HG02981 (cell line): Measurements from ENCODE around the gene CLPSL1.

Experiments
- ATAC-seq: cut with Tn5 transposase; IDR thresholded peaks from one replicate; pipeline ENCODE4 v1.9.1; 2021; ENCODE audit warnings: mild to moderate bottlenecking, moderate library complexity; ENCODE audit not compliant: unreplicated experiment

Gene CLPSL1

GRCh38 chr6:35757456-35758123 lies 23.2 kb upstream of the CLPSL1 start:
- ATAC-seq, result no peak

GRCh38 chr6:35759426-35759825 lies 21.4 kb upstream of the CLPSL1 start:
- ATAC-seq, result no peak

- no peak for ATAC-seq
These were observed 15.1 kb upstream of the CLPSL1 start for GRCh38 chr6:35765739-35766138.

GRCh38 chr6:35769211-35769610 lies 11.6 kb upstream of the CLPSL1 start:
- no peak for ATAC-seq

- ATAC-seq, result no peak
These were observed 9.5 kb upstream of the CLPSL1 start for GRCh38 chr6:35771343-35771627.

- ATAC-seq, result no peak
These were observed 6.6 kb upstream of the CLPSL1 start for GRCh38 chr6:35774116-35774794.

- ATAC-seq, result no peak
These were observed 5.8 kb upstream of the CLPSL1 start for GRCh38 chr6:35775031-35775430.

GRCh38 chr6:35776364-35777215 lies 4.2 kb upstream of the CLPSL1 start, which contains the start of gene CLPSL2:
Gene CLPSL2 (plus strand): TSS chr6:35776598. CDS start chr6:35776619, 21 bp downstream.
- no peak for ATAC-seq

- ATAC-seq, result no peak
These were observed 3.3 kb upstream of the CLPSL1 start for GRCh38 chr6:35777356-35778102.

GRCh38 chr6:35778437-35778836 lies 2.4 kb upstream of the CLPSL1 start:
- ATAC-seq, result no peak

GRCh38 chr6:35781290-35781689 lies 471 bp downstream of the CLPSL1 start:
- no peak for ATAC-seq

GRCh38 chr6:35782424-35782823 lies 1.6 kb downstream of the CLPSL1 start:
- no peak for ATAC-seq

GRCh38 chr6:35784200-35784599 lies 3.4 kb downstream of the CLPSL1 start:
- ATAC-seq, result no peak

- no peak for ATAC-seq
These were observed 5.5 kb downstream of the CLPSL1 start for GRCh38 chr6:35786272-35786671.

- ATAC-seq, result no peak
These were observed 6.0 kb downstream of the CLPSL1 start for GRCh38 chr6:35786810-35787209.

- no peak for ATAC-seq
These were observed 6.7 kb downstream of the CLPSL1 start for GRCh38 chr6:35787266-35788218.

GRCh38 chr6:35788423-35788982 lies 7.7 kb downstream of the CLPSL1 start:
- no peak for ATAC-seq

GRCh38 chr6:35790683-35791082 lies 9.9 kb downstream of the CLPSL1 start:
- ATAC-seq, result no peak

- ATAC-seq, result no peak
These were observed 14.0 kb downstream of the CLPSL1 start for GRCh38 chr6:35794536-35795452.
